Tibial nerve (tissue), 4 donors: Measurements from ENCODE around the gene NLN.

Experiments used
- EP300 ChIP-seq, 2 donors: sonication (generic); formaldehyde crosslinking; IDR thresholded peaks; one replicate each; pipeline ENCODE4 v1.6.1; 2017; ENCODE audit warnings: antibody characterized with exemption in 2 of 2, mild to moderate bottlenecking in 1 of 2
- POLR2A ChIP-seq, 2 donors: fragments of 450-650 bp; IDR thresholded peaks; one replicate each; pipeline ENCODE4 v1.6.1; 2017; ENCODE audit warnings: antibody characterized with exemption in 2 of 2, mild to moderate bottlenecking in 2 of 2, moderate library complexity in 2 of 2
- TF ChIP-seq, protein P1 (sequence below), 5 experiments: fragments of 200-600 bp in 3 of 5; fragments of 450-650 bp in 2 of 5; sonication (generic) in 3 of 5; IDR thresholded peaks; one replicate each; pipeline ENCODE4 v1.5.1; 2016 to 2019; ENCODE audit warnings: antibody characterized with exemption in 5 of 5, mild to moderate bottlenecking in 3 of 5, moderate library complexity in 2 of 5

DNA sequence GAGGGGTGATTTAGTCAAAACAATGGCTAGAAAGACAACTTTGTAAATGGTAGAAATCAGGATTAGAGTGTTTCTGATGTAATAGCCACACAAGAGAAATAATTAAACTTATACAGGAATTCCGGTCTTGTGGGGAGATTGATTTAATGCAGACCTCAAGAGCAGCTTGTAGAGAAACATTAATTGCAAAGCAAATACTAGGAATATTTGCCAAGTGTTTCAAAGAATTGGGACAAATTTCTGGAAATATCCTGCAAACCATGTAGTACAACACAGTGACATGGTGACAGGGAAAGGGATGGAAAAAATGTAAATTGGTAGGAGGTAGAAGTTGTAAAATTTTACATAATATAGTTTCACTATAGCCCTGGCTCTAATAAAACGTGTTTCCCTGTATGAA, 28.9 kb downstream of the NLN start:
- TF ChIP-seq, protein P1, sequence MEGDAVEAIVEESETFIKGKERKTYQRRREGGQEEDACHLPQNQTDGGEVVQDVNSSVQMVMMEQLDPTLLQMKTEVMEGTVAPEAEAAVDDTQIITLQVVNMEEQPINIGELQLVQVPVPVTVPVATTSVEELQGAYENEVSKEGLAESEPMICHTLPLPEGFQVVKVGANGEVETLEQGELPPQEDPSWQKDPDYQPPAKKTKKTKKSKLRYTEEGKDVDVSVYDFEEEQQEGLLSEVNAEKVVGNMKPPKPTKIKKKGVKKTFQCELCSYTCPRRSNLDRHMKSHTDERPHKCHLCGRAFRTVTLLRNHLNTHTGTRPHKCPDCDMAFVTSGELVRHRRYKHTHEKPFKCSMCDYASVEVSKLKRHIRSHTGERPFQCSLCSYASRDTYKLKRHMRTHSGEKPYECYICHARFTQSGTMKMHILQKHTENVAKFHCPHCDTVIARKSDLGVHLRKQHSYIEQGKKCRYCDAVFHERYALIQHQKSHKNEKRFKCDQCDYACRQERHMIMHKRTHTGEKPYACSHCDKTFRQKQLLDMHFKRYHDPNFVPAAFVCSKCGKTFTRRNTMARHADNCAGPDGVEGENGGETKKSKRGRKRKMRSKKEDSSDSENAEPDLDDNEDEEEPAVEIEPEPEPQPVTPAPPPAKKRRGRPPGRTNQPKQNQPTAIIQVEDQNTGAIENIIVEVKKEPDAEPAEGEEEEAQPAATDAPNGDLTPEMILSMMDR (IDR thresholded peaks at IDR 0.05) = no peak
- TF ChIP-seq POLR2A (IDR thresholded peaks at IDR 0.05) (no peak), EP300 (IDR thresholded peaks at IDR 0.05) (no peak)
